Neural cell (in vitro differentiated cells): Measurements from ENCODE around the gene FOXJ3. TPM values are rescaled to one million over a fixed set of nuclear protein-coding genes. Genes with fewer than 3 reads are reported as not detected.

Experiments
- H2AFZ ChIP-seq: fragments of 200-600, 300-800 bp; sonication (generic), shearing (Covaris generic); 2 replicates; pipeline ENCODE4 v1.6.0; 2014; ENCODE audit warnings: low read depth, mild to moderate bottlenecking, antibody characterized with exemption, low read length, moderate library complexity
- H3F3A ChIP-seq: fragments of 200-600 bp; shearing (Covaris generic); 2 replicates; pipeline ENCODE4 v1.6.1; 2016; ENCODE audit warnings: mild to moderate bottlenecking, moderate library complexity, mixed read lengths, antibody characterized with exemption, low read length; ENCODE audit not compliant: insufficient read depth, poor library complexity, severe bottlenecking
- H3K27ac ChIP-seq: fragments of 200-600, 300-800 bp; sonication (generic), shearing (Covaris generic); 2 replicates; pipeline ENCODE4 v1.5.1; 2014; ENCODE audit warnings: mild to moderate bottlenecking, low read length, moderate library complexity
- H3K27me3 ChIP-seq: fragments of 300-800, 200-600 bp; sonication (generic), shearing (Covaris generic); 2 replicates; pipeline ENCODE4 v1.6.0; 2014; ENCODE audit warnings: mild to moderate bottlenecking, low read depth, low read length, moderate library complexity; ENCODE audit not compliant: insufficient read depth
- H3K36me3 ChIP-seq: fragments of 300-800, 200-600 bp; sonication (generic), shearing (Covaris generic); 2 replicates; pipeline ENCODE4 v1.5.1; 2014; ENCODE audit warnings: mild to moderate bottlenecking, antibody characterized with exemption, low read length, moderate library complexity; ENCODE audit not compliant: insufficient read depth
- H3K4me2 ChIP-seq: fragments of 300-800, 200-600 bp; sonication (generic), shearing (Covaris generic); 2 replicates; pipeline ENCODE4 v1.6.0; 2014; ENCODE audit warnings: mild to moderate bottlenecking, low read length
- H3K4me3 ChIP-seq: fragments of 300-800, 200-600 bp; sonication (generic), shearing (Covaris generic); 2 replicates; pipeline ENCODE4 v1.5.1; 2014; ENCODE audit warnings: mild to moderate bottlenecking, low read length, moderate library complexity
- H3K79me2 ChIP-seq: fragments of 200-600 bp; shearing (Covaris generic); replicated peaks from 2 replicates; pipeline ENCODE4 v1.6.0; 2014; ENCODE audit warnings: mild to moderate bottlenecking, low read length, moderate library complexity; ENCODE audit not compliant: insufficient read depth
- H3K9ac ChIP-seq: fragments of 300-800, 200-600 bp; sonication (generic), shearing (Covaris generic); 2 replicates; pipeline ENCODE4 v1.6.1; 2016; ENCODE audit warnings: mild to moderate bottlenecking, low read length, mixed read lengths
- H3K9me2 ChIP-seq: fragments of 200-600 bp; shearing (Covaris generic); 2 replicates; pipeline ENCODE4 v1.6.1; 2016; ENCODE audit warnings: mild to moderate bottlenecking, low read length, mixed read lengths; ENCODE audit not compliant: insufficient read depth
- H3K9me3 ChIP-seq: fragments of 200-600, 300-800 bp; sonication (generic), shearing (Covaris generic); 2 replicates; pipeline ENCODE4 v1.6.1; 2016; ENCODE audit warnings: mild to moderate bottlenecking, mixed run types, low read length, moderate library complexity, mixed read lengths
- H4K20me1 ChIP-seq: fragments of 200-600 bp; shearing (Covaris generic); 2 replicates; pipeline ENCODE4 v1.6.1; 2016; ENCODE audit warnings: mild to moderate bottlenecking, mixed run types; ENCODE audit not compliant: insufficient read depth
- EP300 ChIP-seq: fragments of 450-650 bp; conservative IDR thresholded peaks from 2 replicates; pipeline ENCODE4 v1.6.1; 2014; ENCODE audit warnings: antibody characterized with exemption, mild to moderate bottlenecking, moderate library complexity; ENCODE audit not compliant: poor library complexity, severe bottlenecking
- EZH2 ChIP-seq: fragments of 200-600, 300-800 bp; shearing (Covaris generic), sonication (generic); IDR thresholded peaks from 2 replicates; pipeline ENCODE4 v1.6.1; 2014; ENCODE audit warnings: antibody characterized with exemption, low read length, borderline replicate concordance, mild to moderate bottlenecking; ENCODE audit not compliant: insufficient read depth, poor library complexity, severe bottlenecking
- MXI1 ChIP-seq: fragments of 450-650 bp; conservative IDR thresholded peaks from 2 replicates; pipeline ENCODE4 v1.6.1; 2014; ENCODE audit warnings: antibody characterized with exemption, mild to moderate bottlenecking; ENCODE audit not compliant: poor library complexity, severe bottlenecking
- POLR2AphosphoS5 ChIP-seq: IDR thresholded peaks from 2 replicates; pipeline ENCODE4 v1.6.1; 2012
- RAD21 ChIP-seq: fragments of 450-650 bp; conservative IDR thresholded peaks from 2 replicates; pipeline ENCODE4 v1.6.1; 2014; ENCODE audit warnings: antibody characterized with exemption, mild to moderate bottlenecking, moderate library complexity
- SMC3 ChIP-seq: fragments of 450-650 bp; conservative IDR thresholded peaks from 2 replicates; pipeline ENCODE4 v1.6.1; 2014; ENCODE audit warnings: antibody characterized with exemption, mild to moderate bottlenecking, moderate library complexity; ENCODE audit not compliant: poor library complexity
- TAF1 ChIP-seq: IDR thresholded peaks from 2 replicates; pipeline ENCODE4 v1.6.1; 2012; ENCODE audit warnings: low read depth
- polyA plus RNA-seq: library from polyadenylated mRNA; depleted of rRNA; stranded (reverse); fragments of >200 nt; gene quantifications from 2 replicates; pipeline ENCODE4 v1.2.3, GENCODE V29; 2014
- TF ChIP-seq, protein P1 (sequence below): IDR thresholded peaks from 2 replicates; pipeline ENCODE4 v1.6.1; 2012; ENCODE audit warnings: borderline replicate concordance
- TF ChIP-seq, protein P2 (sequence below): fragments of 450-650 bp; IDR thresholded peaks from 2 replicates; pipeline ENCODE4 v1.5.1; 2014; ENCODE audit warnings: antibody characterized with exemption, mild to moderate bottlenecking, moderate library complexity; ENCODE audit not compliant: poor library complexity, severe bottlenecking

FOXJ3 gene
- polyA plus RNA-seq, 1 donor from 2014 or later: 36.0 TPM

DNA sequence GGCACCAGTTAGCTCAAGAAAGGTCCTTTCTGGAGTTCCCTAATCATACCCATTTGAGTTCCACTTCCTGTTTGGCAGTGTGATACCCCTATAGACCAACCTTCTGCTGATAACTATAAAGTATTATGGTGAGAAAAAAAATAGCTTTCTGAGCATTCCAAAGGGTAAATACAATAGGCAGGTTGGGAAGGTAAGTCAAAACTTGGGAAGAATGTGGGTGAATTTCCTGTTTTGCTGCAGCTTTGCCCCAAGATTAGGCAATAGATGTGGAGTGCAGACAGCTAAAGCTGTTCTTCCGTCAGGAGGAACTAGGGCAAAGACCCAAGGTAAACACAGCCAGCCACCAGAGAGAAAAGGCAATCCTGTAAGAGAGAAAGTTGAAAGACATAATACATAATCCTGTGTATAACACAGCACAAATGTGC is 120.6 kb downstream of the FOXJ3 start:
- Histone ChIP-seq H3K27me3 (no peaks in the 10 kb centered on the region), H3K79me2 (no peaks in the 10 kb centered on the region), H3K9me3 (peaks cover 6% of the 10 kb centered on the region), H3K27ac (no peak overlapping the region), H3K9ac (no peak overlapping the region), H2AFZ (no peak overlapping the region), H3K9me2 (no peaks in the 10 kb centered on the region), H3K36me3 (no peaks in the 10 kb centered on the region), H3K4me3 (no peak overlapping the region), H3K4me2 (no peak overlapping the region), H3F3A (no peaks in the 10 kb centered on the region), H4K20me1 (no peaks in the 10 kb centered on the region)
- TF ChIP-seq TAF1 (no peak), EZH2 (no peak), SMC3 (no peak), EP300 (no peak)
- TF ChIP-seq, protein P1, sequence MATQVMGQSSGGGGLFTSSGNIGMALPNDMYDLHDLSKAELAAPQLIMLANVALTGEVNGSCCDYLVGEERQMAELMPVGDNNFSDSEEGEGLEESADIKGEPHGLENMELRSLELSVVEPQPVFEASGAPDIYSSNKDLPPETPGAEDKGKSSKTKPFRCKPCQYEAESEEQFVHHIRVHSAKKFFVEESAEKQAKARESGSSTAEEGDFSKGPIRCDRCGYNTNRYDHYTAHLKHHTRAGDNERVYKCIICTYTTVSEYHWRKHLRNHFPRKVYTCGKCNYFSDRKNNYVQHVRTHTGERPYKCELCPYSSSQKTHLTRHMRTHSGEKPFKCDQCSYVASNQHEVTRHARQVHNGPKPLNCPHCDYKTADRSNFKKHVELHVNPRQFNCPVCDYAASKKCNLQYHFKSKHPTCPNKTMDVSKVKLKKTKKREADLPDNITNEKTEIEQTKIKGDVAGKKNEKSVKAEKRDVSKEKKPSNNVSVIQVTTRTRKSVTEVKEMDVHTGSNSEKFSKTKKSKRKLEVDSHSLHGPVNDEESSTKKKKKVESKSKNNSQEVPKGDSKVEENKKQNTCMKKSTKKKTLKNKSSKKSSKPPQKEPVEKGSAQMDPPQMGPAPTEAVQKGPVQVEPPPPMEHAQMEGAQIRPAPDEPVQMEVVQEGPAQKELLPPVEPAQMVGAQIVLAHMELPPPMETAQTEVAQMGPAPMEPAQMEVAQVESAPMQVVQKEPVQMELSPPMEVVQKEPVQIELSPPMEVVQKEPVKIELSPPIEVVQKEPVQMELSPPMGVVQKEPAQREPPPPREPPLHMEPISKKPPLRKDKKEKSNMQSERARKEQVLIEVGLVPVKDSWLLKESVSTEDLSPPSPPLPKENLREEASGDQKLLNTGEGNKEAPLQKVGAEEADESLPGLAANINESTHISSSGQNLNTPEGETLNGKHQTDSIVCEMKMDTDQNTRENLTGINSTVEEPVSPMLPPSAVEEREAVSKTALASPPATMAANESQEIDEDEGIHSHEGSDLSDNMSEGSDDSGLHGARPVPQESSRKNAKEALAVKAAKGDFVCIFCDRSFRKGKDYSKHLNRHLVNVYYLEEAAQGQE: no peak
- TF ChIP-seq, protein P2, sequence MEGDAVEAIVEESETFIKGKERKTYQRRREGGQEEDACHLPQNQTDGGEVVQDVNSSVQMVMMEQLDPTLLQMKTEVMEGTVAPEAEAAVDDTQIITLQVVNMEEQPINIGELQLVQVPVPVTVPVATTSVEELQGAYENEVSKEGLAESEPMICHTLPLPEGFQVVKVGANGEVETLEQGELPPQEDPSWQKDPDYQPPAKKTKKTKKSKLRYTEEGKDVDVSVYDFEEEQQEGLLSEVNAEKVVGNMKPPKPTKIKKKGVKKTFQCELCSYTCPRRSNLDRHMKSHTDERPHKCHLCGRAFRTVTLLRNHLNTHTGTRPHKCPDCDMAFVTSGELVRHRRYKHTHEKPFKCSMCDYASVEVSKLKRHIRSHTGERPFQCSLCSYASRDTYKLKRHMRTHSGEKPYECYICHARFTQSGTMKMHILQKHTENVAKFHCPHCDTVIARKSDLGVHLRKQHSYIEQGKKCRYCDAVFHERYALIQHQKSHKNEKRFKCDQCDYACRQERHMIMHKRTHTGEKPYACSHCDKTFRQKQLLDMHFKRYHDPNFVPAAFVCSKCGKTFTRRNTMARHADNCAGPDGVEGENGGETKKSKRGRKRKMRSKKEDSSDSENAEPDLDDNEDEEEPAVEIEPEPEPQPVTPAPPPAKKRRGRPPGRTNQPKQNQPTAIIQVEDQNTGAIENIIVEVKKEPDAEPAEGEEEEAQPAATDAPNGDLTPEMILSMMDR: no peak

DNA sequence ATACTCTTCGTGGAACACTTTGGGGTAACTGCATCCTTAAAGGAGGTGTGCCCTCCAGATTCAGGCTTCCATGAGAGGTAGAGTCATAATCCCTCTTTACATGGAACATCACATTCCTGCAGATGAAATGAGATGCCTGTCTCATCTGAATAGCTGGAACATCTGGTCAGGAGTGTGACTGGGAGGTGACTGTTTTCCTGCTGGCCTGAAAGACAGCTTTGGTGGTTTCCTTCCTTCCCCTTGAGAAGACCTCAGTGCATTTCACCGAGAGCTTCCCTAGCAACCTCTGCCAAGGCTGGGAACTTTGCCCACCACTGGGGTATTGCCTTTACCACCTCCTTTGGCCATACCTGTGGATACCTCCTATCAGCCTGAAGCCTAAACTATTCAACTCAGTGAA is 123.8 kb downstream of the FOXJ3 start:
- no peaks in the 10 kb centered on the region for H3F3A ChIP-seq
- no peaks in the 10 kb centered on the region for H3K79me2 ChIP-seq
- H3K4me2 ChIP-seq: no peak overlapping the region
- peaks cover 6% of the 10 kb centered on the region for H3K9me3 ChIP-seq
- H3K27ac ChIP-seq: no peak overlapping the region
- no peak for TF ChIP-seq MXI1
- TF ChIP-seq, protein P2: no peak
- TF ChIP-seq POLR2AphosphoS5: no peak
- TF ChIP-seq RAD21: no peak
- no peak for TF ChIP-seq SMC3
- TF ChIP-seq EP300: no peak
- no peaks in the 10 kb centered on the region for H3K9me2 ChIP-seq
- no peaks in the 10 kb centered on the region for H4K20me1 ChIP-seq
- H3K27me3 ChIP-seq: no peaks in the 10 kb centered on the region
- H3K36me3 ChIP-seq: no peaks in the 10 kb centered on the region
- H3K9ac ChIP-seq: no peak overlapping the region
- no peak overlapping the region for H3K4me3 ChIP-seq
- H2AFZ ChIP-seq: no peak overlapping the region
